IMR-90 (cell line): ENCODE results near the gene NINJ2. TPM values are rescaled to one million over a fixed set of nuclear protein-coding genes. Genes with fewer than 3 reads are reported as not detected.

Source experiments
- ATAC-seq: fragments of 200-7000 bp; cut with Tn5 transposase; 2 replicates; pipeline ENCODE4 v1.9.1; 2020; ENCODE audit warnings: low read depth, mild to moderate bottlenecking, moderate library complexity
- BruUV-seq: library from RNA; stranded (reverse); fragments of 400-500 nt; replicated peaks from 2 replicates; lab custom pipeline; 2021; lab: Mats Ljungman, UMichigan
- CTCF ChIA-PET: fragments of 300-600 bp; formaldehyde crosslinking; extraction: SDS; loops from one replicate; lab custom pipeline; 2021; ENCODE audit warnings: antibody characterized with exemption; lab: Yijun Ruan, JAX
- POLR2A ChIA-PET: fragments of 300-600 bp; sonication (Branson Sonifier 250); formaldehyde crosslinking; loops from one replicate; lab custom pipeline; 2022; ENCODE audit warnings: antibody characterized with exemption; ENCODE audit not compliant: unreplicated experiment; lab: Charles Lee
- DNase-seq: peaks from one replicate; pipeline ENCODE4 v3.0.0; 2013
- H2AFZ ChIP-seq: replicated peaks from 2 replicates; pipeline ENCODE3; 2013; ENCODE audit warnings: low read length, mild to moderate bottlenecking; ENCODE audit not compliant: poor library complexity
- H2AK5ac ChIP-seq: 2 replicates; pipeline ENCODE4 v1.6.1; 2013; ENCODE audit warnings: low read depth, low read length, inconsistent platforms
- H2AK9ac ChIP-seq: replicated peaks from 2 replicates; pipeline ENCODE3; 2013; ENCODE audit warnings: mild to moderate bottlenecking, low read depth, low read length, moderate library complexity; ENCODE audit not compliant: poor library complexity
- H2BK120ac ChIP-seq: 2 replicates; pipeline ENCODE4 v1.6.1; 2013; ENCODE audit warnings: low read depth, low read length, inconsistent platforms
- H2BK15ac ChIP-seq: 3 replicates; pipeline ENCODE4 v1.6.1; 2013; ENCODE audit warnings: low read depth, low read length, inconsistent platforms
- H2BK20ac ChIP-seq: 2 replicates; pipeline ENCODE4 v1.6.1; 2013; ENCODE audit warnings: low read depth, mild to moderate bottlenecking, inconsistent platforms, low read length, moderate library complexity
- H2BK5ac ChIP-seq: 2 replicates; pipeline ENCODE4 v1.6.1; 2013; ENCODE audit warnings: mild to moderate bottlenecking, low read depth, low read length, inconsistent platforms; ENCODE audit not compliant: poor library complexity, severe bottlenecking
- H3K14ac ChIP-seq: replicated peaks from 2 replicates; pipeline ENCODE4 v1.6.1; 2013; ENCODE audit warnings: low read depth, low read length, inconsistent platforms
- H3K18ac ChIP-seq: 2 replicates; pipeline ENCODE4 v1.6.1; 2013; ENCODE audit warnings: low read depth, low read length, control low read depth
- H3K23ac ChIP-seq: 2 replicates; pipeline ENCODE4 v1.6.1; 2013; ENCODE audit warnings: low read depth, low read length, inconsistent platforms
- H3K27ac ChIP-seq: 2 replicates; pipeline ENCODE4 v1.5.1; 2013; ENCODE audit warnings: mild to moderate bottlenecking, control low read depth, low read length; ENCODE audit not compliant: insufficient read depth
- H3K27me3 ChIP-seq: 2 replicates; pipeline ENCODE4 v1.6.1; 2013; ENCODE audit warnings: low read length; ENCODE audit not compliant: control insufficient read depth, insufficient read depth
- H3K36me3 ChIP-seq: 2 replicates; pipeline ENCODE4 v1.6.1; 2013; ENCODE audit warnings: low read length, mixed read lengths; ENCODE audit not compliant: control insufficient read depth, insufficient read depth
- H3K4ac ChIP-seq: 2 replicates; pipeline ENCODE4 v1.6.1; 2013; ENCODE audit warnings: low read depth, low read length, inconsistent platforms
- H3K4me1 ChIP-seq: 2 replicates; pipeline ENCODE4 v1.6.1; 2013; ENCODE audit warnings: low read length, mixed read lengths; ENCODE audit not compliant: control insufficient read depth, insufficient read depth
- H3K4me2 ChIP-seq: 2 replicates; pipeline ENCODE4 v1.6.1; 2013; ENCODE audit warnings: low read depth, mild to moderate bottlenecking, control low read depth, low read length, moderate library complexity
- H3K4me3 ChIP-seq: 2 replicates; pipeline ENCODE4 v1.5.1; 2013; ENCODE audit warnings: low read depth, mild to moderate bottlenecking, control low read depth, low read length, moderate library complexity; ENCODE audit not compliant: insufficient read depth
- H3K56ac ChIP-seq: 2 replicates; pipeline ENCODE4 v1.6.1; 2013; ENCODE audit warnings: low read length, inconsistent platforms; ENCODE audit not compliant: insufficient read depth; ENCODE audit errors: extremely low read depth
- H3K79me1 ChIP-seq, 2 experiments: 2 replicates each; pipeline ENCODE4 v1.6.1; 2013; ENCODE audit warnings: low read length in 2 of 2, inconsistent platforms in 1 of 2, low read depth in 1 of 2
- H3K9ac ChIP-seq: 2 replicates; pipeline ENCODE4 v1.6.1; 2013; ENCODE audit warnings: low read depth, low read length, control low read depth
- H3K9me1 ChIP-seq: 2 replicates; pipeline ENCODE4 v1.6.1; 2013; ENCODE audit warnings: low read length, inconsistent platforms; ENCODE audit not compliant: insufficient read depth
- H3K9me3 ChIP-seq: 2 replicates; pipeline ENCODE4 v1.6.1; 2013; ENCODE audit warnings: low read length; ENCODE audit not compliant: control insufficient read depth, insufficient read depth
- H4K20me1 ChIP-seq: 2 replicates; pipeline ENCODE4 v1.6.1; 2013; ENCODE audit warnings: low read length, inconsistent platforms; ENCODE audit not compliant: insufficient read depth
- H4K5ac ChIP-seq: 2 replicates; pipeline ENCODE4 v1.6.1; 2013; ENCODE audit warnings: mild to moderate bottlenecking, low read depth, low read length, control low read depth
- H4K8ac ChIP-seq, 2 experiments: 2 replicates each; pipeline ENCODE4 v1.6.1; 2013; ENCODE audit warnings: low read depth in 2 of 2, low read length in 2 of 2, control low read depth in 1 of 2, inconsistent platforms in 1 of 2
- H4K91ac ChIP-seq: 2 replicates; pipeline ENCODE4 v1.6.1; 2013; ENCODE audit warnings: low read depth, low read length, inconsistent platforms; ENCODE audit not compliant: insufficient read depth
- CTCF ChIP-seq: conservative IDR thresholded peaks from 2 replicates; pipeline ENCODE4 v1.5.1; 2012; ENCODE audit warnings: mild to moderate bottlenecking, low read depth, low read length, improper control_type of control experiment
- WGBS, 2 experiments: methylation state at CpG; one replicate each; pipeline versions ENCODE4 v1.1.5 to v1.1.7; 2013; ENCODE audit warnings: missing lambda C conversion rate in 2 of 2; ENCODE audit not compliant: insufficient read length in 1 of 2; ENCODE audit errors: extremely low coverage in 2 of 2; 5-methylcytosine and 5-hydroxymethylcytosine counted together
- dilution Hi-C: fragments of 300-500 bp; cut with HindIII; formaldehyde crosslinking; loops from one replicate; pipeline ENCODE4 v1.14.3; 2018; ENCODE audit warnings: low sequenced_read_pairs; ENCODE audit not compliant: unreplicated experiment
- in situ Hi-C: fragments of 300-500 bp; cut with MboI; formaldehyde crosslinking; loops from 3 replicates; pipeline ENCODE4 v1.14.3; 2019; ENCODE audit warnings: low sequenced_read_pairs, inconsistent platforms, mixed read lengths
- intact Hi-C: fragments of 100-400 bp; cut with micrococcal nuclease; formaldehyde crosslinking; loops from 2 replicates; pipeline ENCODE4 v1.10.0; 2022
- polyA plus RNA-seq, 3 experiments: library from polyadenylated mRNA; depleted of rRNA; stranded (reverse); fragments of >200 nt; gene quantifications; 2 replicates each; pipeline ENCODE4 v1.2.3, GENCODE V29; 2012; ENCODE audit warnings: low replicate concordance in 1 of 3
- total RNA-seq: library from RNA; depleted of rRNA; stranded (reverse); fragments of >200 nt; gene quantifications from 2 replicates; pipeline ENCODE4 v1.2.3, GENCODE V29; 2012

NINJ2 gene
- total and polyA plus RNA-seq, 2 of the 4 experiments (the other 2 are of a cell fraction): not detected

GRCh38 chr12:619346-619745, 43.9 kb downstream of the NINJ2 start:
- Histone ChIP-seq H4K5ac (no peak overlapping the region), H3K23ac (no peak overlapping the region), H2BK15ac (no peak overlapping the region), H3K9me1 (no peaks in the 10 kb centered on the region), H3K9me3 (no peaks in the 10 kb centered on the region), H2BK5ac (no peak overlapping the region), H2AFZ (no peak overlapping the region), H3K36me3 (no peaks in the 10 kb centered on the region), H3K9ac (no peak overlapping the region), H4K20me1 (no peaks in the 10 kb centered on the region), H3K27ac (no peak overlapping the region), H2BK120ac (no peak overlapping the region), H3K4me2 (no peak overlapping the region), H3K79me1 (no peaks in the 10 kb centered on the region), H3K4me1 (peaks cover 4% of the 10 kb centered on the region; the same call in 1 of the 2 replicates), H3K56ac (no peak overlapping the region), H2AK5ac (no peak overlapping the region), H3K4ac (no peak overlapping the region), H2AK9ac (no peak overlapping the region), H3K14ac (no peak overlapping the region), H4K91ac (no peak overlapping the region), H3K27me3 (peaks cover 34% of the 10 kb centered on the region), H3K18ac (no peak overlapping the region), H2BK20ac (no peak overlapping the region), H3K4me3 (no peak overlapping the region), H4K8ac (no peak overlapping the region)
- ATAC-seq (no peak), DNase-seq (no peak)
- ChIA-PET CTCF (no interaction called here), POLR2A (no interaction called here)
- in situ Hi-C loops (no loop called here), intact Hi-C loops (no loop called here), dilution Hi-C loops (no loop called here)
- 90% methylated on average over 2 of the region's 4 CpGs; no CpG with 5 or more reads in 1 of the 2 experiments for WGBS, 2 experiments
- TF ChIP-seq CTCF: no peak
- BruUV-seq: no TSS peak
